ENCODE data around the gene PALLD.

Gene PALLD

GRCh38 chr4:168666531-168666930 is 169.7 kb downstream of the PALLD start:
- TF ChIP-seq CTCF (conservative IDR thresholded peaks at IDR 0.05; ENCODE audit: low read depth, low read length): no peak
- no peak overlapping the region for H3K4me3 ChIP-seq (ENCODE audit: low read length)
- DNase-seq (ENCODE audit: low read depth): peak; percentile 75

GRCh38 chr4:168667376-168667775 is 170.5 kb downstream of the PALLD start:
- H3K4me3 ChIP-seq (ENCODE audit: low read length): no peak overlapping the region
- DNase-seq (ENCODE audit: low read depth): no peak
- TF ChIP-seq CTCF (conservative IDR thresholded peaks at IDR 0.05; ENCODE audit: low read depth, low read length): no peak

- no peak overlapping the region for H3K4me3 ChIP-seq (ENCODE audit: low read length)
- DNase-seq (ENCODE audit: low read depth): no peak
- no peak for TF ChIP-seq CTCF (conservative IDR thresholded peaks at IDR 0.05; ENCODE audit: low read depth, low read length)
Observed at GRCh38 chr4:168667921-168668320, 171.1 kb downstream of the PALLD start.

- no peak for DNase-seq (ENCODE audit: low read depth)
- H3K4me3 ChIP-seq (ENCODE audit: low read length): no peak overlapping the region
- TF ChIP-seq CTCF (conservative IDR thresholded peaks at IDR 0.05; ENCODE audit: low read depth, low read length): no peak
Observed at GRCh38 chr4:168673476-168673875, 176.6 kb downstream of the PALLD start.

- no peak overlapping the region for H3K4me3 ChIP-seq (ENCODE audit: low read length)
- no peak for TF ChIP-seq CTCF (conservative IDR thresholded peaks at IDR 0.05; ENCODE audit: low read depth, low read length)
- no peak for DNase-seq (ENCODE audit: low read depth)
Observed at GRCh38 chr4:168674077-168674747, 177.4 kb downstream of the PALLD start.

GRCh38 chr4:168674866-168675265 is 178.0 kb downstream of the PALLD start:
- no peak for TF ChIP-seq CTCF (conservative IDR thresholded peaks at IDR 0.05; ENCODE audit: low read depth, low read length)
- H3K4me3 ChIP-seq (ENCODE audit: low read length): no peak overlapping the region
- DNase-seq (ENCODE audit: low read depth): no peak

- no peak overlapping the region for H3K4me3 ChIP-seq (ENCODE audit: low read length)
- DNase-seq (ENCODE audit: low read depth): no peak
- no peak for TF ChIP-seq CTCF (conservative IDR thresholded peaks at IDR 0.05; ENCODE audit: low read depth, low read length)
Observed at GRCh38 chr4:168677063-168677462, 180.2 kb downstream of the PALLD start.

All from retinal pigment epithelial cell (primary cell).